ENCODE measurements around the gene PPIF. TPM values are rescaled to one million over a fixed set of nuclear protein-coding genes. Genes with fewer than 3 reads are reported as not detected.
A peak's percentile ranks its signal among the peaks of the same experiment; 100 is the strongest.

Gene PPIF
- total RNA-seq, 1 experiment from 2014 or later: 59.0 TPM

DNA sequence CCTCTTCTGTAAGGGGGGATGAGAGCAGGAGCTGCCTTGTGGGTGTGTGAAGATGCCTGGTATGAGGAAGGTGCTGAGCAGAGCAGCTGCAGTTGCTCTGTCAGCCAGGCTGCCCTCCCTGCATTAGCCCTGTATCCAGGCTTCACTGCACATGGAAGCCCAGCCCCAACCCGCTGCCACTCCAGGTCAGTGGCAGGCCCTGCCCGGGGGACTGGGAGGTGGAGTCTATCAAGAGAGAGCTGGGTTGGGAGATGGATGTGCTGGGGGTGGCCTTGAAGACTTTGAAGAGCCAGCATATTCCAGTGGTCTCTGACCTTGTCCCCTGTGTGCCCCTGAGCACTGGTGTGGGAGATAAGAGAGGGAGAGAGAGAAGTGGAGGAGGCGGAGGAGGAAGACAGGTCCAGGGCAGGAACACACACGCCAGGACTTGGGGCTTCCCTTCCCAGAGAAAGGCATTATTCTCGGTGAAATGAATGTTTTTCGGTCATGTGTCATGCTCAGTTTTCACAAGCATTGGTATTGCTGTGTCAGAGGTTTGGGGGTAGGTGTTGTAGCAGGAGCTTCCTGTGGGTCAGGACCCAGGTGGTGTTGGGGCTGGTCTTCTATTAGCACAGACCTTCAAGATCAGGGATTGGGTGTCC, 2.6 kb downstream of the PPIF start:
- no peaks in the 10 kb centered on the region for H3K9me3 ChIP-seq (ENCODE audit: control insufficient read depth, insufficient read depth, low read depth, low read length)
- H3K27ac ChIP-seq (ENCODE audit: low read length): no peak overlapping the region
- POLR2A ChIA-PET: interaction anchor here (0.6 kb wide), 1 partner anchor 744 kb away, joined by 3 read pairs; no protein-coding TSS in a partner anchor
- intact Hi-C loops (cut with micrococcal nuclease; ENCODE audit: unreplicated experiment): no loop called here
- peaks cover 14% of the 10 kb centered on the region for H3K4me1 ChIP-seq (ENCODE audit: control insufficient read depth, insufficient read depth, low read length)
- ATAC-seq: no peak
- peaks cover 2% of the 10 kb centered on the region; the same call in 1 of the 2 replicates for H3K36me3 ChIP-seq (ENCODE audit: control insufficient read depth, insufficient read depth, low read length)
- DNase-seq (ENCODE audit: low read depth, low spot score): no peak
- in situ Hi-C loops (cut with HindIII; ENCODE audit: low pct_unique_long_range_greater_than_20kb, low sequenced_read_pairs): no loop called here
- TSS peak; percentile 46 for BruUV-seq (replicated peaks)
- no peaks in the 10 kb centered on the region for H3K27me3 ChIP-seq (ENCODE audit: control insufficient read depth, insufficient read depth, low read length)
- TF ChIP-seq SIN3A (IDR thresholded peaks at IDR 0.05; ENCODE audit: borderline replicate concordance, insufficient read depth, low read depth, low read length) (no peak), POLR2AphosphoS5 (IDR thresholded peaks at IDR 0.05; ENCODE audit: low read depth, low read length) (no peak), TCF7L2 (IDR thresholded peaks at IDR 0.05; ENCODE audit: low read depth, low read length) (no peak), CTCF (IDR thresholded peaks at IDR 0.05) (no peak), REST (IDR thresholded peaks at IDR 0.05; ENCODE audit: insufficient read depth in 1 of 2, low read depth in 2 of 2, low read length in 1 of 2) (no peak)
- CTCF ChIA-PET: no interaction called here
- no peak overlapping the region for H3K4me3 ChIP-seq (ENCODE audit: low read depth in 2 of 2, low read length in 2 of 2)

DNA sequence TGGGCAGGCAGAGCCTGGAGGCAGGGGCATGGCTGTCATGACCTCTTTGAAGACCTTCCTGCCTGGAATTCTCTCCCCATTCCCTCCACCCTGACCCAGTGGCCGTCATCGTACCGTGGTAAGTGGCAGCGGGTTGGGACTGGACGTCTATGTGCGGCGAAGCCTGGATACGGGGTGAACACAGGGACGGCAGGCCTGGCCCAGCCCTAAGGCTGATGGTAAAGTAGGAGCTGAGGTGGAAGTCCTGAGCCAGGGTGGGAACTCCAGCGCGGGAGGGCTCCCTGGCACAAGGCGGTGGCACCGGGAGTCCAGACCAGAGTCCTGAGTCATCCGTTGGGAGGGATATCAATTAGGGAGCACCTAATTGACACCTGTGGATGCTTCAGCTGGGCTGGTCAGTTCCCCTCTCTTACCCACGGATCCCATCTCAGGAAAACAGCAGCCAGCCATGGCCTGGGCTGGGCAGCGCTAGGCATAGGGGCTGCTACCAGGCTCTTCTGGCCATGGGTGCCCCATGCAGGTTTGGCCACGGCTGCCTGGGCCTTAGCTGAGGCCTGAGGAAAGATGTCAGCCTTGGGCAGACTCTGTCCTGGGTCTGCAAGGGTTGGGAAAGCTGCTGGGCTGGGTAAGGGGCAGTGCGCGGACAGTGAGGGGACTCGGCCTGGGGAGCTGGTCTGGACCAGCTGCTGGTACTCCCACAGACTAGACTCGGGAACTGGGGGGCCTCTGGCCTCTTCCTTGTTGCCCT, 3.3 kb downstream of the PPIF start:
- no peak overlapping the region for H3K4me3 ChIP-seq (ENCODE audit: low read depth in 2 of 2, low read length in 2 of 2)
- BruUV-seq (replicated peaks): no TSS peak
- TF ChIP-seq SIN3A (IDR thresholded peaks at IDR 0.05; ENCODE audit: borderline replicate concordance, insufficient read depth, low read depth, low read length) (no peak), CTCF (IDR thresholded peaks at IDR 0.05) (no peak), POLR2AphosphoS5 (IDR thresholded peaks at IDR 0.05; ENCODE audit: low read depth, low read length) (no peak), REST (IDR thresholded peaks at IDR 0.05; ENCODE audit: insufficient read depth in 1 of 2, low read depth in 2 of 2, low read length in 1 of 2) (no peak), TCF7L2 (IDR thresholded peaks at IDR 0.05; ENCODE audit: low read depth, low read length) (no peak)
- H3K4me1 ChIP-seq (ENCODE audit: control insufficient read depth, insufficient read depth, low read length): peaks cover 14% of the 10 kb centered on the region
- DNase-seq (ENCODE audit: low read depth, low spot score): no peak
- ATAC-seq: no peak
- H3K36me3 ChIP-seq (ENCODE audit: control insufficient read depth, insufficient read depth, low read length): peaks cover 2% of the 10 kb centered on the region; the same call in 1 of the 2 replicates
- H3K27ac ChIP-seq (ENCODE audit: low read length): no peak overlapping the region
- intact Hi-C loops (cut with micrococcal nuclease; ENCODE audit: unreplicated experiment): no loop called here
- POLR2A ChIA-PET: interaction anchor here (0.6 to 0.7 kb wide), 2 partner anchors 14 to 745 kb away, joined by 3 read pairs; no protein-coding TSS in a partner anchor
- H3K9me3 ChIP-seq (ENCODE audit: control insufficient read depth, insufficient read depth, low read depth, low read length): no peaks in the 10 kb centered on the region
- in situ Hi-C loops (cut with HindIII; ENCODE audit: low pct_unique_long_range_greater_than_20kb, low sequenced_read_pairs): no loop called here
- no peaks in the 10 kb centered on the region for H3K27me3 ChIP-seq (ENCODE audit: control insufficient read depth, insufficient read depth, low read length)
- CTCF ChIA-PET: interaction anchor here (0.6 kb wide), 1 partner anchor 50 kb away, joined by 4 read pairs; no protein-coding TSS in a partner anchor

Measured in Panc1 (cell line).